Measurements from ENCODE around the gene SLC35F3.

The SLC35F3 gene

DNA sequence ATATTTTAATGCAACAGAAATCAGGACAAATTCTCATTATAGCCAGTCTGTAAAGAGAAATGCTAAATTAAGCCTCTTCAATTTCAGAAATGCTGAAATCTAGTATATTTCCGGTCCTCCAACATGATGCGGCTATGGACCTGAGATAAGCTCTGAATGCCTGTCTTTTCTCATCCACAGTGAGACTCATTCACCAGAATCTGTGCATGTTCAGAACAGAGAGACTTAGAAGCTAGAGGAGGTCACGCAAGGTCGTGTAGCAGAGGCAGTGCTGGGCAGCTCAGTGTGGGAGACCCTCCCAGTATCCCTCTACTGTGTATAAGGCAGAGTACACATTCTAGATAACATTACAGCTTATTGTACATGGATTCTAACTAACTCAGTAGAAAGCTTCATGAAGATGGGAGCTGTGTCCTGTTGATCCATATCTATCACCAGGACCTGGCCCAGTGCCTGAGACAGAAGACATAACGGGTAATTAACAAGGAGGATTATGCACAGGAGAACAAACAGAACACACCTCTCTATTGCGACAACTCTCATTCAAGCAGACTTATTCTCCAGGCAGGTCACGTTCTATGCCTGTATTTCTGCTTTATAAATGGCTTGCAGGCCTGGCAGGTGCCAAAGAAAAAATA, 371.8 kb downstream of the SLC35F3 start:
- TF ChIP-seq, protein P1, sequence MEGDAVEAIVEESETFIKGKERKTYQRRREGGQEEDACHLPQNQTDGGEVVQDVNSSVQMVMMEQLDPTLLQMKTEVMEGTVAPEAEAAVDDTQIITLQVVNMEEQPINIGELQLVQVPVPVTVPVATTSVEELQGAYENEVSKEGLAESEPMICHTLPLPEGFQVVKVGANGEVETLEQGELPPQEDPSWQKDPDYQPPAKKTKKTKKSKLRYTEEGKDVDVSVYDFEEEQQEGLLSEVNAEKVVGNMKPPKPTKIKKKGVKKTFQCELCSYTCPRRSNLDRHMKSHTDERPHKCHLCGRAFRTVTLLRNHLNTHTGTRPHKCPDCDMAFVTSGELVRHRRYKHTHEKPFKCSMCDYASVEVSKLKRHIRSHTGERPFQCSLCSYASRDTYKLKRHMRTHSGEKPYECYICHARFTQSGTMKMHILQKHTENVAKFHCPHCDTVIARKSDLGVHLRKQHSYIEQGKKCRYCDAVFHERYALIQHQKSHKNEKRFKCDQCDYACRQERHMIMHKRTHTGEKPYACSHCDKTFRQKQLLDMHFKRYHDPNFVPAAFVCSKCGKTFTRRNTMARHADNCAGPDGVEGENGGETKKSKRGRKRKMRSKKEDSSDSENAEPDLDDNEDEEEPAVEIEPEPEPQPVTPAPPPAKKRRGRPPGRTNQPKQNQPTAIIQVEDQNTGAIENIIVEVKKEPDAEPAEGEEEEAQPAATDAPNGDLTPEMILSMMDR (conservative IDR thresholded peaks at IDR 0.05), result no peak
- no peak overlapping the region for H3K27ac ChIP-seq

DNA sequence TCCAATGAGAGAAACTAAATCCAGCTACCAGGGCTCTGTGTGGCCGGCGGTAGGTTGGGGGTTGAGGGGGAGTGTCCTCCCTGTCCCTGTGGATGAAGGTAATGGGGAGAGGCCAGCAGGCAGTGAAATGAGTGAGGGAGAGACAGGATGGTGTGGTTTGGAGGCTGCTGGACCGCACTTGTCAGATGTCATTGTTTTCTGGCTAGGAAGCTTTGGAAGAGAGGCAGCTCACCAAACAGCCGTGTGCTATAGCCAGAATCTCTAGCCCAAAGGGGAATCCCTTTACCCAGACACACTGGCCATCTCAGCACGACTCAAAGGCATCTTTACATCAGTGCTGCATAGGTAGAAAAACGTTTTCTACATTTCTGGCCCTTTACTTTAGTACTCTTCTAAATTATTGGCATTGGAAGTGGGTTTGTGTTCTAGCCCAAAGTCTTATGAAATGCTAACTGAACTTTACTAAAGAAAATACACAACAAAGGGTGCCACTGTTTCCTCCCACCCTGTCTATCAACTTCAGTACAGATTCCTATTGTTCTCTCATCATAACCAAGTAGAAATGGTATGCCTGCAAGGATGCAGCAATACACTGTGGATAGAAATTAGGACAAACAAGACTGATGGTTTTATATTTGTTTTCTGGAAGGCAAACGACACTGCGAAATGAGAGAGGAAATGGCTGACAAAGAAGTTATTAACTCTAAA, 372.8 kb downstream of the SLC35F3 start:
- no peak overlapping the region for H3K27ac ChIP-seq
- TF ChIP-seq, protein P1 (conservative IDR thresholded peaks at IDR 0.05), result no peak

DNA sequence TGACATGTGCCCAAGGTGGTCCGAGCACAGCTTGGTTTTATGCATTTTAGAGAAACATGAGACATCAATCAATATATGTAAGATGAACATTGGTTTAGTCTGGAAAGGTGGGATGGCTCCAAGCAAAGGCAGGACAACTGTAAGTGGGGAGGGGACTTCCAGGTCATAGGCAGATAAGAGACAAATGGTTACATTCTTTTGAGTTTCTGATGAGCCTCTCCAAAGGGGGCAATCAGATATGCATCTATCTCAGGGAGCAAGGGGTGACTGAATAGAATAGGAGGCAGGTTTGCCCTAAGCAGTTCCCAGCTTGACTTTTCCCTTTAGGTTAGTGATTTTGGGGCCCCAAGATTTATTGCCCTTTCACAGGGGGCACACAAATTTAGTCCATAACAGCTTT, 374.5 kb downstream of the SLC35F3 start:
- TF ChIP-seq, protein P1 (conservative IDR thresholded peaks at IDR 0.05), result no peak
- H3K27ac ChIP-seq, result no peak overlapping the region

DNA sequence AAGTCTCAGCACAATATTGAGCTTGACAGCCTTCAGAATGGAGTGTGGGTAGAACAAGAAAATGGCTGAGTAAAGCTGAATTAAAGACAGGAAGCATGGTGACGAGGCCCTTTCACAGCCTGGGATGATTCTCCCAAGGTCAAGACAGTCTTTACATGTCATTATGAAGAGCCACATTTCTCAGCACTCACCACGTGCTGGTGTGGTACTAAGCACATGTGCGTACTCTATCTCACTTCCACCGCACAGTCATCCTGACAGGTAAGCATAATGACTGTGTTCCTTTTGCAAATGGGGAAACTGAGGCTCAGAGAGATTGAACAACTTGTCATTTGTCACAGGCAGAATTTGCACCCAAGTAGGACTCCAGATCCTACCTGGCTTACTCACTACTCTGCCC, 376.0 kb downstream of the SLC35F3 start:
- TF ChIP-seq, protein P1 (conservative IDR thresholded peaks at IDR 0.05), result no peak
- H3K27ac ChIP-seq, result no peak overlapping the region

DNA sequence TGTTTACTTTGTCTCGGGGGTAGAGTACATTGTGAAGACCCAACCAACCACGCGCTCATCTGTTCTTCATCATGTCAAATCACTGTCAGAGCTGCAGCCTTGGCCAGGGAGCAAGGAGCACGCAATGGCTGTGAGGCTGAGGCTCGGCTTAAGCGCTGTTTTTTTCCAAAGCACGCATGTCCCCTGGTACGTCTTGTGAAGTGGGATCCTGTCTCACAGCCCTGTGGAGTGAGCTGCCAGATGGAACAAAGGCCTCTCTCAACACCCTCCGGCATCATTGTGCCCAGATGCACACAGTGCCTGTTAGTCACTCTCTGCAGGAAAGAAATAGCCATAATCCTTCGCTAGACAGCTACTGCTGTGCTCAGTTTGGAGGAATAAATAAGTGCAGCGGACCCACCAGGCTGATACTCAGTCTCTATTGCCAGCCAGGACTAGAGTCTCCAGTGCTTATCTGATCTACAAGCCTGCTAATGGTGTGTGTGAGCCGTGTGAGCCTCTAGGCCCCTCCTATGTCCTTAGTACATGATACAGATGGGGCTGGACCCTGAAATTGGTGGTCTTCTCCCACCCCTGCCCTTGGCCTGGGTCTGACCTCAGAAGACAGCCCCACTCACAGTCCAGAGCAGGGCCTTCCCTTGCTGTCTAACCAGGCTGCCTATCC, 377.5 kb downstream of the SLC35F3 start:
- TF ChIP-seq, protein P1 (conservative IDR thresholded peaks at IDR 0.05), result no peak
- H3K27ac ChIP-seq, result no peak overlapping the region

- no peak overlapping the region for H3K27ac ChIP-seq
- TF ChIP-seq, protein P1 (conservative IDR thresholded peaks at IDR 0.05), result no peak
These were observed 381.7 kb downstream of the SLC35F3 start for GRCh38 chr1:234286206-234286605.

GRCh38 chr1:234288946-234289345, 384.5 kb downstream of the SLC35F3 start:
- H3K27ac ChIP-seq, result no peak overlapping the region
- TF ChIP-seq, protein P1 (conservative IDR thresholded peaks at IDR 0.05), result no peak

Measured in VCaP (cell line).